GM12801 (cell line): ENCODE results near the gene SETBP1.

ENCODE experiments used
- TF ChIP-seq, protein P1 (sequence below): IDR thresholded peaks from one replicate; pipeline ENCODE4 v1.5.1; 2011; ENCODE audit warnings: control low read depth; ENCODE audit not compliant: insufficient read length; ENCODE audit errors: extremely low read depth

The SETBP1 gene

DNA sequence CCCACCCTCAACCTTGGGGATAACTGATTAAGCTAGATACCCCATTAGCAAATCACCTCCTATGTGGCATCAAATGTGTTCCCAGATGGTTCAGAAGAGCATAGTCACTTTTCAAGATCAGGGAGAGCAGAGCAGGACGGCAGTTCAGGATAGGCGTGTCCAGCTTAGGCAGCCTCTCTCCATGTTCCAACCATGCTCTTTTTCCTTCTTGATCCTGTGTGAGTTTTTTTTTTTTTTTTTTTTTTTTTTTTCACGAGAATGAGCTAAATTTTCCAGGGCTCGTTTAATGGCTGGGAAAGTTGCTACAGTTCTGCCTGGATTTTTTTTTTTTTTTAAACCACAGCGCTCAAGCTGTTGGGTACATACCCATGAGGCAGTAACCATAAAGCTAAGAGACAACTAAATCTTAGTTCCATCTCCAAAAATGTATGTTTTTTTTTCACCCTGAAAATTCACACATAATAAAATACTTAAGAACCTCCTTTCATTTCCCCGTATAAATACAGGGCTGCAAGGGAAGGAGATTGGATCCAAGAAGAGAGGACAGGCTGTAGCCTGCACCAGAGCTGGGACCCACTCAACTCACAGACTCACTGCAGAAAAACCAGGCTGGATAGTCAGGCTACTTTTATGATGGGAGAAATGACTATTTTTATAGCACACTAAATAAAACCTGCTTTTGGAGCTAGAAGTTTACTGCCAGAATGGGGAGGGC lies 244.3 kb downstream of the SETBP1 start:
- TF ChIP-seq, protein P1, sequence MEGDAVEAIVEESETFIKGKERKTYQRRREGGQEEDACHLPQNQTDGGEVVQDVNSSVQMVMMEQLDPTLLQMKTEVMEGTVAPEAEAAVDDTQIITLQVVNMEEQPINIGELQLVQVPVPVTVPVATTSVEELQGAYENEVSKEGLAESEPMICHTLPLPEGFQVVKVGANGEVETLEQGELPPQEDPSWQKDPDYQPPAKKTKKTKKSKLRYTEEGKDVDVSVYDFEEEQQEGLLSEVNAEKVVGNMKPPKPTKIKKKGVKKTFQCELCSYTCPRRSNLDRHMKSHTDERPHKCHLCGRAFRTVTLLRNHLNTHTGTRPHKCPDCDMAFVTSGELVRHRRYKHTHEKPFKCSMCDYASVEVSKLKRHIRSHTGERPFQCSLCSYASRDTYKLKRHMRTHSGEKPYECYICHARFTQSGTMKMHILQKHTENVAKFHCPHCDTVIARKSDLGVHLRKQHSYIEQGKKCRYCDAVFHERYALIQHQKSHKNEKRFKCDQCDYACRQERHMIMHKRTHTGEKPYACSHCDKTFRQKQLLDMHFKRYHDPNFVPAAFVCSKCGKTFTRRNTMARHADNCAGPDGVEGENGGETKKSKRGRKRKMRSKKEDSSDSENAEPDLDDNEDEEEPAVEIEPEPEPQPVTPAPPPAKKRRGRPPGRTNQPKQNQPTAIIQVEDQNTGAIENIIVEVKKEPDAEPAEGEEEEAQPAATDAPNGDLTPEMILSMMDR: no peak

DNA sequence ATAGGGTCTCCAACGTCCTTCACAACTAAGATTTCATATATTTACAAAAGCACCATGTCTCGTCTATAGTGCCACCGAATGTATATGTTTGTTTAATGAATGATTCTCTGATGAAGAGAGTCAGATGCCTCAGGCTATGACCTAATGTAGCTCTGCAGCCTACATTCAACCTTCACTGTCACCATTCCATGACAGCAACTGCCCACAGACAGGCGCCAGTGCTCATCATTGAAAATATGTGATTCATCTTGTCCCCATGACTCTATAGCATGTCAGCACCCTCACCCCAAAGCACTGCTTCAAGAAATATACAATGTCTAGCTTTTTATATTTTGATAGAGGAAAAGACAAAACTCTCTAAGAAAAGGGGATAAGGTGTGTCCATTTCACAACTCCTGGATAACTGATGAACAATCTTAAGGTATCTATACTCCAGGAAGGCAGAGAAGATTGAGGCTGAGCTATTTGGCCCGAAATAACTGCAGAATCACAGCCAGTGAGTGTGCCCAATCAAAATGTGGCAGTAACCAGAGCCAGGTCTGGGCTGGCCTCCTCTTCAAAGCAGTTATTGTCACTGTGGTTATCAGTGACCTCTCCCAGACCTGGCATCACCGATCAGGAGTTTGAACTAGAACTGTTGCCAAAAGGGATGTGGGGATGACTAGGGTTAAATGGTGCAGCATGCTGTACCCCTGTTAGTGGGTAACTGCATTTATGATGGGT lies 246.6 kb downstream of the SETBP1 start:
- TF ChIP-seq, protein P1: no peak

DNA sequence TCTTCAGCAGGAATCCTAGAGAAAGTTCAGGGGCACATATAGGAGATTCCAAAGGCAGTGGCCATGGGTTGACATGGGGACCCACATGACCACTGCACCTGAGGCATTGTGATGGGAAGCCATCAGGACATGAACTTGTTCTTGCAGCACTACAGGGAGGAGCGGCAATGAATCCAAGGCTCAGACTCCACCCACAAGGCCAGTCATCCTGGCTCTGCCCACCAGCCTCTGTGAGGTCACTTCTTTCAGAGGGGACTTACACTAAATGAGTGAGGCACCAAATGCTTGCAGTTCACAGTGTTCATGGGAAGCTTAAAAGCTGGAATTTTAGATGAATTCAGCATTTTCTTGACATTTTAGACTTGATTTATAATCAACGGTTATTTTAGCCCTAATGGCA lies 254.2 kb downstream of the SETBP1 start:
- TF ChIP-seq, protein P1: no peak

DNA sequence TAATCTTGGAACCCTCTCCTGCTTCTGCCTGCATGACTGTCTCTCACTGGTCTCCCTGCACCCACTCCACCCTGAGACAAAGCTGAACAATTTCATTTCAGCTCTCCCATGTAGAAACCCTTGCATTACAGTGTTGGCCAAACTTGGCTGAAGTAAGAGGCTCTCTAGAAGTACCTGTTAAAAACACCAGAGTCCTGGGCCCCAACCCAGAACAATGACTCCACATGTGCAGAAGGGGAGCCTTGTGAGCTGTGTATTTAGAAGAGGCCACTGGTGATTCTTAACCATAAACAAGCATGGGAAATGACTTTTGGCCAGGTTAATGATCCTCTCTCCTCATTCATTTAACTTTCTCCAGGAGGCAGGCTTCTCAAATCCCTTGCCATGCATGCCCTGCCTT lies 254.8 kb downstream of the SETBP1 start:
- TF ChIP-seq, protein P1: no peak

DNA sequence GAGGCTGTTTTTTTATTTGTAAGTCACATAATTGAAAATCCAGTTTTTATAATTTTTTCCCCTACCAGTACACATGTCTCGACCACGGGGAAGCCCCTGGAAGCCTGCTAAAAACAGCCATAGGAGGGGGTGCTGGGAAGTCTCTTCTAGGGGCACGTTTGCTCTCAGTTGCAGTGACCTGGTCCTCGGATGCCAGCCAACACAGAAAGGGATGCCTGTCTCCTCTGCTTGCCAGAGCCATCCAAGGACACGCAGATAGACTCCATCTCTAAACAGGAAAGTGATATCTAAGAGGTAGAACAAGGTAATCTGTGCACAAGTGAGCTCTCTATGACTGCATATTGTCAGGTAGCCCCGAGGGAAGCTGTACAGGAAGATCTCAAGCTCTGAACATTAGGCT lies 255.8 kb downstream of the SETBP1 start:
- TF ChIP-seq, protein P1: no peak

DNA sequence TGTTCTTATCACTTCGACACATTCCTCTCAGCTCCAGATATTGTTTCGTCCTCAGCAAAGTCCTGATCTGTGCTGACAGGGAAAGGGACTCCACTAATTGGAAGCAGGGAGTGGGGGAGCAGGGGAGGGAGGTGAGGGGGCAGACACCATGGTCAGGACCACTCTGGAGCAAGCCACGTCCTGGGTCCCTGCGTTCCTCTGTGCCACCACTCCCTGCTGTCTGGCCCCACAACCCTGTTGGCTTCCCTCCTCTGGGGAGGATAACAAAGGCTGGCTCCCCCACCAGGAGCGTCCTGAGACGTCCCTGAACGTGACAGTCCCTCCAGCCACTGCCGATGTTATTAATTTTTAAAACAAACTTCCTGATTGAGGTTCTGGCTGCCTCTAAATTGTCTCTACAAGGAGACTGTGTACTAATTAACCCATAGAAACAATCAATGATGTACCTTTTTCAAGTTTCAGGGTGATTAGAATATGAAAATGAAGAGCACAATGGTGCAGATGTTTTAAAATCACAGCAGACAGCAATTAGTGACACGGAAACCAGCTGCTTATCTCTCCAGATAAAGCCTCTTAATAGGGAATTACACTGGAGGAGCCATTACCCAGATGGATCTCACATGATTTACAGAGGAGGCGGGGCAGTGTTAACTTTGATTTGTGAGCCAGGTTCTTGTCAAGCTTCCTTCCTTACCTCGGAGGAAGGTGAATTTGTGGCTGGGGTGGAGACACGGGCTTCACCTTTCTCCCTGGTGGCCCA lies 257.5 kb downstream of the SETBP1 start:
- TF ChIP-seq, protein P1: no peak
